NT2/D1 (cell line): ENCODE data around the gene CSPG5.

Experiments
- SUZ12 ChIP-seq: IDR thresholded peaks from 2 replicates; pipeline ENCODE4 v1.6.1; 2011; ENCODE audit not compliant: insufficient read length, insufficient read depth; ENCODE audit errors: extremely low read depth
- YY1 ChIP-seq: IDR thresholded peaks from 2 replicates; pipeline ENCODE4 v1.6.1; 2011; ENCODE audit not compliant: insufficient read length, insufficient read depth
- ZNF274 ChIP-seq: IDR thresholded peaks from 2 replicates; pipeline ENCODE4 v1.6.1; 2011; ENCODE audit warnings: mild to moderate bottlenecking, low read depth, low read length

- TF ChIP-seq YY1 = no peak
- no peak for TF ChIP-seq SUZ12
- TF ChIP-seq ZNF274 = no peak
Observed at GRCh38 chr3:47612879-47613278, 34.2 kb upstream of the CSPG5 start.
